B cell (primary cell): ENCODE data around the gene CALML5. TPM values are rescaled to one million over a fixed set of nuclear protein-coding genes. Genes with fewer than 3 reads are reported as not detected.

Experiments
- ATAC-seq: fragments of 200-7000 bp; cut with Tn5 transposase; one replicate; pipeline ENCODE4 v1.10.0; 2021; ENCODE audit warnings: low read depth, mild to moderate bottlenecking, moderate number of reproducible peaks, moderate library complexity
- CTCF ChIA-PET: fragments of 350-600 bp; sonication (Branson Sonifier 250); formaldehyde crosslinking; loops from one replicate; lab custom pipeline; 2021; ENCODE audit warnings: antibody characterized with exemption, inconsistent platforms; lab: Charles Lee
- POLR2A ChIA-PET: fragments of 350-600 bp; sonication (Branson Sonifier 250); formaldehyde crosslinking; loops from one replicate; lab custom pipeline; 2021; ENCODE audit warnings: antibody characterized with exemption; lab: Charles Lee
- DNase-seq: peaks from one replicate; pipeline ENCODE4 v3.0.0; 2013
- H2AFZ ChIP-seq: 2 replicates; pipeline ENCODE4 v1.6.1; 2012; ENCODE audit warnings: mild to moderate bottlenecking, low read depth, low read length; ENCODE audit not compliant: insufficient read depth, poor library complexity, severe bottlenecking
- H3K27ac ChIP-seq, 2 donors: 1 replicate in 1 of 2; 2 replicates in 1 of 2; pipeline ENCODE4 v1.5.1; 2012 to 2013; ENCODE audit warnings: low read length in 2 of 2, mild to moderate bottlenecking in 2 of 2, moderate library complexity in 1 of 2
- H3K27me3 ChIP-seq, 4 experiments: fragments of 200-600 bp in 1 of 4; sonication (generic) in 1 of 4; replicated peaks in 1 of 4; 1 replicate in 2 of 4; 2 replicates in 2 of 4; pipeline versions ENCODE4 v1.6.1 to v1.7.0; 2013 to 2016; ENCODE audit warnings: low read length in 3 of 4, mild to moderate bottlenecking in 2 of 4, mixed read lengths in 1 of 4, moderate library complexity in 1 of 4; ENCODE audit not compliant: insufficient read depth in 4 of 4, control insufficient read depth in 3 of 4; ENCODE audit errors: control extremely low read depth in 1 of 4
- H3K36me3 ChIP-seq, 2 experiments: replicated peaks in 1 of 2; 1 replicate in 1 of 2; 2 replicates in 1 of 2; pipeline versions ENCODE4 v1.6.1 to v1.7.1; 2013; ENCODE audit warnings: low read length in 1 of 2; ENCODE audit not compliant: insufficient read depth in 2 of 2, control insufficient read depth in 1 of 2; ENCODE audit errors: control extremely low read depth in 1 of 2, extremely low read depth in 1 of 2
- H3K4me1 ChIP-seq, 2 donors: fragments of 200-600 bp in 1 of 2; sonication (generic) in 1 of 2; 1 replicate in 1 of 2; 2 replicates in 1 of 2; pipeline versions ENCODE4 v1.5.1 to v1.6.1; 2013 to 2017; ENCODE audit warnings: low read length in 2 of 2; ENCODE audit not compliant: control insufficient read depth in 2 of 2, insufficient read depth in 2 of 2
- H3K4me2 ChIP-seq: replicated peaks from 2 replicates; pipeline ENCODE3; 2012; ENCODE audit warnings: mild to moderate bottlenecking, low read depth, low read length; ENCODE audit not compliant: poor library complexity, severe bottlenecking
- H3K4me3 ChIP-seq, 5 experiments: fragments of 200-600 bp in 1 of 5; sonication (generic) in 1 of 5; 1 replicate in 3 of 5; 2 replicates in 2 of 5; pipeline versions ENCODE4 v1.5.1 to v1.7.0; 2011 to 2016; ENCODE audit warnings: low read length in 4 of 5, mild to moderate bottlenecking in 4 of 5, low read depth in 2 of 5, control low read depth in 1 of 5, moderate library complexity in 1 of 5; ENCODE audit not compliant: insufficient read depth in 1 of 5; ENCODE audit errors: control extremely low read depth in 1 of 5, extremely low read depth in 1 of 5
- H3K79me2 ChIP-seq: fragments of 200-600 bp; sonication (generic); one replicate; pipeline ENCODE4 v1.6.0; 2016; ENCODE audit warnings: low read length; ENCODE audit not compliant: control insufficient read depth, insufficient read depth
- H3K9ac ChIP-seq: fragments of 200-600 bp; sonication (generic); 2 replicates; pipeline ENCODE4 v1.6.1; 2017; ENCODE audit warnings: mild to moderate bottlenecking, low read length, moderate library complexity
- H3K9me3 ChIP-seq, 3 donors: one replicate each; pipeline versions ENCODE4 v1.6.1 to v1.7.1; 2013; ENCODE audit warnings: low read length in 2 of 3; ENCODE audit not compliant: control insufficient read depth in 2 of 3, insufficient read depth in 1 of 3; ENCODE audit errors: control extremely low read depth in 1 of 3
- H4K20me1 ChIP-seq: 2 replicates; pipeline ENCODE4 v1.6.0; 2012; ENCODE audit warnings: mild to moderate bottlenecking, low read length; ENCODE audit not compliant: insufficient read depth, control insufficient read depth, poor library complexity, severe bottlenecking
- H3K27ac Mint-ChIP-seq: one replicate; pipeline ENCODE4 v1.8.0; 2021; ENCODE audit warnings: mixed read lengths
- H3K27me3 Mint-ChIP-seq: one replicate; pipeline ENCODE4 v1.8.0; 2021; ENCODE audit warnings: mixed read lengths
- H3K4me1 Mint-ChIP-seq: one replicate; pipeline ENCODE4 v1.8.0; 2021; ENCODE audit warnings: mixed read lengths
- H3K4me3 Mint-ChIP-seq: one replicate; pipeline ENCODE4 v1.8.0; 2021; ENCODE audit warnings: mixed read lengths
- H3K9me3 Mint-ChIP-seq: one replicate; pipeline ENCODE4 v1.8.0; 2022; ENCODE audit warnings: mixed read lengths; ENCODE audit not compliant: insufficient read depth
- CTCF ChIP-seq: fragments of 200-600 bp; IDR thresholded peaks from one replicate; pipeline ENCODE4 v1.8.0; 2022; ENCODE audit warnings: antibody characterized with exemption, mild to moderate bottlenecking
- EZH2 ChIP-seq: IDR thresholded peaks from 2 replicates; pipeline ENCODE4 v1.6.1; 2012; ENCODE audit warnings: borderline replicate concordance, low read depth, mild to moderate bottlenecking, moderate library complexity, low read length; ENCODE audit not compliant: insufficient read depth, poor library complexity, severe bottlenecking
- WGBS: methylation state at CpG from one replicate; pipeline ENCODE4 v1.1.5; 2013; ENCODE audit warnings: missing lambda C conversion rate; ENCODE audit not compliant: insufficient coverage; 5-methylcytosine and 5-hydroxymethylcytosine counted together
- intact Hi-C: fragments of 100-400 bp; cut with micrococcal nuclease; formaldehyde crosslinking; loops from one replicate; pipeline ENCODE4 v1.10.0; 2022
- polyA plus RNA-seq: library from polyadenylated mRNA; depleted of rRNA; stranded (reverse); fragments of >200 nt; gene quantifications from 2 replicates; pipeline ENCODE4 v1.2.3, GENCODE V29; 2012
- total RNA-seq, 2 donors: library from RNA; stranded (reverse); fragments of 120-200 nt in 1 of 2; gene quantifications; 1 replicate in 1 of 2; 2 replicates in 1 of 2; pipeline versions ENCODE4 v1.2.3 to v1.2.4, GENCODE V29; 2013 to 2022

The CALML5 gene
- total and polyA plus RNA-seq, 2 donors (not counting 1 experiment from before 2014, with no cell fraction given) = not detected

DNA sequence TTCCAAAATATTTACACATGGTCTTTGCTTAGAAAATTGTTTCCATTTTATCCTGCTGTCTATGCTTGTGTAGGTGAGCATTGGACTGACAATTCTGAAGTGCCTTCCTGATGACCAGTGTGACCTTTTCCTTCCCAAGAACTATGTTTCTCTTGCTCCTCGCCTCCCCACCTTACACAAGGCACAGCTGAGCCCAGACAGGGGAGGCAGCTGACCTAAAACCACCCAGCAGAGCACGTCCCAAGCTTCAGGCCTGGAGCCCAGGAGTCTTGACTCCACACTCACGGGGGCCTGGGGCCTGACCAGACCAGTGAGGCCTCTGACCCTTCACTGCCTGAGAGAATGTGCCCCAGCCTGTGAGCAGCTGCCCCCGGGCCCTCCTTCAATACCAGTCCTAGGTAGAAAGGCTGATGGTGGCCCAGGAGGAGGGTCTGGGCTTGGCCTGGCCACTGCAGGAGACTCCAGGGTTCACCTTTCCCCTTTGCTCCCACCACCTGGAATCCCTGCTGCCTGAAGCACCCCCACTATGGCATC lies 7.0 kb downstream of the CALML5 start:
- WGBS = 88% methylated on average over 4 of the region's 4 CpGs
- intact Hi-C loops = no loop called here
- Histone ChIP-seq H3K27ac (no peak overlapping the region), H4K20me1 (no peaks in the 10 kb centered on the region), H3K4me1 (peaks cover 0 to 9% of the 10 kb centered on the region in 2 donors), H3K4me2 (no peak overlapping the region), H3K9ac (no peak overlapping the region), H3K36me3 (no peaks in the 10 kb centered on the region), H3K27me3 (peaks cover 0 to 5% (median 0%) of the 10 kb centered on the region in 4 experiments), H2AFZ (no peak overlapping the region), H3K4me3 (no peak overlapping the region), H3K9me3 (peaks cover 0 to 13% (median 2%) of the 10 kb centered on the region in 3 donors), H3K79me2 (no peaks in the 10 kb centered on the region)
- TF ChIP-seq CTCF = no peak
- no peak for TF ChIP-seq EZH2
- Mint-ChIP-seq H3K4me1 (peaks cover 9% of the 10 kb centered on the region), H3K4me3 (no peak overlapping the region), H3K9me3 (peaks cover 3% of the 10 kb centered on the region), H3K27ac (no peak overlapping the region), H3K27me3 (no peaks in the 10 kb centered on the region)
- no peak for DNase-seq
- POLR2A ChIA-PET = no interaction called here
- ATAC-seq = no peak
- CTCF ChIA-PET = no interaction called here

- ATAC-seq = no peak
- Mint-ChIP-seq H3K27me3 (peaks cover 6% of the 10 kb centered on the region), H3K4me1 (peaks cover 9% of the 10 kb centered on the region), H3K4me3 (no peak overlapping the region), H3K27ac (no peak overlapping the region), H3K9me3 (peaks cover 3% of the 10 kb centered on the region)
- Histone ChIP-seq H4K20me1 (no peaks in the 10 kb centered on the region), H3K27me3 (peaks cover 0 to 5% (median 0%) of the 10 kb centered on the region in 4 experiments), H3K4me2 (no peak overlapping the region), H3K4me1 (peaks cover 0 to 9% of the 10 kb centered on the region in 2 donors), H3K9me3 (peaks cover 0 to 13% (median 2%) of the 10 kb centered on the region in 3 donors), H3K27ac (no peak overlapping the region), H3K36me3 (no peaks in the 10 kb centered on the region), H3K9ac (no peak overlapping the region), H3K79me2 (no peaks in the 10 kb centered on the region), H3K4me3 (no peak overlapping the region), H2AFZ (no peak overlapping the region)
- CTCF ChIA-PET = no interaction called here
- 91% methylated on average over 7 of the region's 7 CpGs for WGBS
- no peak for DNase-seq
- POLR2A ChIA-PET = no interaction called here
- TF ChIP-seq CTCF (no peak), EZH2 (no peak)
- intact Hi-C loops = no loop called here
Measured at GRCh38 chr10:5491477-5491876, 7.9 kb downstream of the CALML5 start.
